A549 (cell line): ENCODE measurements around the gene PSAPL1. TPM values are rescaled to one million over a fixed set of nuclear protein-coding genes. Genes with fewer than 3 reads are reported as not detected.

ENCODE experiments used
- ATAC-seq, 2 experiments: fragments of 200-7000 bp in 1 of 2; fragments of >200 bp in 1 of 2; cut with Nextera tagmentation in 1 of 2; cut with Tn5 transposase in 1 of 2; 3 replicates each; pipeline versions ENCODE4 v1.8.0 to v1.9.1; 2018 to 2020; ENCODE audit warnings: mild to moderate bottlenecking in 1 of 2, moderate library complexity in 1 of 2
- CTCF ChIA-PET: fragments of 300-600 bp; sonication (Branson Sonifier 250); formaldehyde crosslinking; extraction: SDS; loops from one replicate; lab custom pipeline; 2021; ENCODE audit warnings: antibody characterized with exemption, inconsistent platforms; lab: Yijun Ruan, JAX
- POLR2A ChIA-PET: fragments of 350-600 bp; formaldehyde crosslinking; extraction: SDS; loops from one replicate; lab custom pipeline; 2021; ENCODE audit warnings: antibody characterized with exemption, inconsistent platforms; lab: Yijun Ruan, JAX
- DNase-seq, 2 experiments: peaks; one replicate each; pipeline versions ENCODE4 v3.0.0 to v3.0.0-alpha.2; 2011 to 2016; ENCODE audit warnings: low read depth in 1 of 2, low spot score in 1 of 2
- FAIRE-seq: peaks from 2 replicates; lab custom pipeline; 2011; peaks lifted over from hg19 to GRCh38; lab: Jason Lieb, UNC
- H3K27ac ChIP-seq, 2 experiments: fragments of >200 bp; sonication (Bioruptor Twin); formaldehyde crosslinking; 3 replicates each; pipeline ENCODE4 v1.5.1; 2016 to 2017
- H3K4me1 ChIP-seq: fragments of >200 bp; sonication (Bioruptor Twin); formaldehyde crosslinking; 3 replicates; pipeline ENCODE4 v1.6.1; 2016
- H3K4me2 ChIP-seq: fragments of >200 bp; sonication (Bioruptor Twin); formaldehyde crosslinking; 3 replicates; pipeline ENCODE4 v1.6.1; 2016
- H3K4me3 ChIP-seq: fragments of >200 bp; sonication (Bioruptor Twin); formaldehyde crosslinking; 3 replicates; pipeline ENCODE4 v1.5.1; 2016
- H3K9me3 ChIP-seq: fragments of >200 bp; sonication (Bioruptor Twin); formaldehyde crosslinking; 3 replicates; pipeline ENCODE4 v1.6.1; 2016
- CBX8 ChIP-seq: fragments of 200-600 bp; sonication (generic); IDR thresholded peaks from 2 replicates; pipeline ENCODE4 v1.6.1; 2016
- CHD4 ChIP-seq: fragments of 200-600 bp; sonication (generic); IDR thresholded peaks from 2 replicates; pipeline ENCODE4 v1.6.1; 2016; ENCODE audit warnings: antibody characterized with exemption, mild to moderate bottlenecking, borderline replicate concordance
- CTCF ChIP-seq: fragments of >200 bp; sonication (Bioruptor Twin); formaldehyde crosslinking; IDR thresholded peaks from 3 replicates; pipeline ENCODE4 v1.5.1; 2016
- ESRRA ChIP-seq: fragments of 150-350 bp; IDR thresholded peaks from 2 replicates; pipeline ENCODE4 v1.6.1; 2014; ENCODE audit warnings: mild to moderate bottlenecking, low read length, borderline replicate concordance
- FOXS1 ChIP-seq: fragments of 250-450 bp; sonication (Bioruptor Pico); IDR thresholded peaks from 2 replicates; pipeline ENCODE4 v1.5.0; 2020; ENCODE audit warnings: mild to moderate bottlenecking, moderate library complexity
- GATA3 ChIP-seq: IDR thresholded peaks from 2 replicates; pipeline ENCODE4 v1.6.1; 2012; ENCODE audit warnings: borderline replicate concordance
- HEYL ChIP-seq: fragments of 250-450 bp; sonication (Bioruptor Pico); IDR thresholded peaks from 2 replicates; pipeline ENCODE4 v1.8.0; 2021; ENCODE audit warnings: mild to moderate bottlenecking, moderate library complexity
- JUN ChIP-seq, 2 experiments: fragments of >200 bp; sonication (Bioruptor Twin); formaldehyde crosslinking; IDR thresholded peaks; 2 replicates in 1 of 2; 3 replicates in 1 of 2; pipeline ENCODE4 v1.6.1; 2016 to 2017
- JUNB ChIP-seq: fragments of >200 bp; sonication (Bioruptor Twin); formaldehyde crosslinking; IDR thresholded peaks from 2 replicates; pipeline ENCODE4 v1.6.1; 2016
- KDM5A ChIP-seq: fragments of 200-600 bp; sonication (generic); IDR thresholded peaks from 2 replicates; pipeline ENCODE4 v1.6.1; 2016; ENCODE audit warnings: antibody characterized with exemption, mild to moderate bottlenecking
- MAFK ChIP-seq: fragments of 450-650 bp; IDR thresholded peaks from 2 replicates; pipeline ENCODE4 v1.6.1; 2014; ENCODE audit not compliant: partially characterized antibody
- MAZ ChIP-seq: fragments of 150-350 bp; IDR thresholded peaks from 2 replicates; pipeline ENCODE4 v1.6.1; 2014; ENCODE audit warnings: antibody characterized with exemption, low read depth, low read length, borderline replicate concordance
- NPAS2 ChIP-seq: fragments of 250-450 bp; sonication (Bioruptor Pico); IDR thresholded peaks from 2 replicates; pipeline ENCODE4 v1.8.0; 2022; ENCODE audit warnings: mild to moderate bottlenecking, moderate library complexity, borderline replicate concordance
- NR3C1 ChIP-seq: fragments of >200 bp; sonication (Bioruptor Twin); formaldehyde crosslinking; IDR thresholded peaks from 3 replicates; pipeline ENCODE4 v1.6.1; 2017
- PHF8 ChIP-seq: fragments of 200-600 bp; sonication (generic); IDR thresholded peaks from 2 replicates; pipeline ENCODE4 v1.6.1; 2016; ENCODE audit warnings: low read depth, mild to moderate bottlenecking, antibody characterized with exemption, moderate library complexity, borderline replicate concordance
- RAD21 ChIP-seq, 2 experiments: fragments of >200 bp in 1 of 2; sonication (Bioruptor Twin) in 1 of 2; formaldehyde crosslinking in 1 of 2; IDR thresholded peaks in 1 of 2; conservative IDR thresholded peaks in 1 of 2; 2 replicates in 1 of 2; 3 replicates in 1 of 2; pipeline ENCODE4 v1.6.1; 2012 to 2018; ENCODE audit warnings: inconsistent platforms in 1 of 2
- REST ChIP-seq: fragments of 200-600 bp; sonication (generic); IDR thresholded peaks from 2 replicates; pipeline ENCODE4 v1.6.1; 2016; ENCODE audit warnings: antibody characterized with exemption, mild to moderate bottlenecking, moderate library complexity
- RNF2 ChIP-seq: fragments of 200-600 bp; sonication (generic); IDR thresholded peaks from 2 replicates; pipeline ENCODE4 v1.6.1; 2016; ENCODE audit warnings: low read depth, mild to moderate bottlenecking, antibody characterized with exemption, moderate library complexity, borderline replicate concordance
- SREBF2 ChIP-seq: fragments of 450-650 bp; IDR thresholded peaks from 2 replicates; pipeline ENCODE4 v1.6.1; 2014; ENCODE audit warnings: mild to moderate bottlenecking, moderate library complexity
- TFCP2L1 ChIP-seq: fragments of 250-450 bp; sonication (Bioruptor Pico); IDR thresholded peaks from 2 replicates; pipeline ENCODE4 v1.5.0; 2021; ENCODE audit warnings: mild to moderate bottlenecking
- TP53 ChIP-seq: fragments of 250-450 bp; sonication (Bioruptor Pico); IDR thresholded peaks from 2 replicates; pipeline ENCODE4 v1.5.0; 2021; ENCODE audit warnings: mild to moderate bottlenecking, moderate library complexity
- ZNF302 ChIP-seq: fragments of 250-450 bp; sonication (Bioruptor Pico); IDR thresholded peaks from 2 replicates; pipeline ENCODE4 v1.9.0; 2021; ENCODE audit warnings: inconsistent platforms, mild to moderate bottlenecking, moderate library complexity
- WGBS: methylation state at CpG from one replicate; pipeline ENCODE4 v1.1.6; 2017; ENCODE audit errors: missing lambda C conversion rate; 5-methylcytosine and 5-hydroxymethylcytosine counted together
- polyA plus RNA-seq, 4 experiments: library from polyadenylated mRNA; depleted of rRNA in 3 of 4; stranded (reverse); fragments of >200 nt; fragmentation: RNase III in 1 of 4; extraction: RNeasy Plus Mini Kit Qiagen cat#74134 plus additional on column Dnase treatment in 1 of 4; gene quantifications; 2 replicates in 3 of 4; 3 replicates in 1 of 4; pipeline ENCODE4 v1.2.3, GENCODE V29; 2011 to 2017

PSAPL1 gene
- polyA plus RNA-seq, 2 of the 4 experiments (the other 2 are of a cell fraction): 0.04 to 0.05 TPM

- ChIA-PET POLR2A (no interaction called here), CTCF (interaction anchor here (1.6 kb wide), 1 partner anchor 11 kb away, joined by 4 read pairs; no protein-coding TSS in a partner anchor)
- no peak for ATAC-seq
- TF ChIP-seq ESRRA (no peak), SREBF2 (no peak), HEYL (CRISPR knock-in tag) (no peak), CHD4 (no peak), PHF8 (no peak), CTCF (no peak), NR3C1 (no peak), CBX8 (no peak), FOXS1 (CRISPR knock-in tag) (no peak), ZNF302 (CRISPR knock-in tag) (no peak), TP53 (CRISPR knock-in tag) (no peak), NPAS2 (CRISPR knock-in tag) (no peak), MAZ (no peak), RAD21 (conservative IDR thresholded peaks at IDR 0.05 in 1 of 2, IDR thresholded peaks at IDR 0.05 in 1 of 2) (no peak), REST (no peak), GATA3 (no peak), JUNB (no peak), KDM5A (no peak), RNF2 (no peak)
- no peak for DNase-seq
- Histone ChIP-seq H3K9me3 (no peaks in the 10 kb centered on the region), H3K4me3 (no peak overlapping the region), H3K4me2 (no peak overlapping the region), H3K4me1 (no peaks in the 10 kb centered on the region), H3K27ac (no peak overlapping the region)
- no peak for FAIRE-seq
- 79% methylated on average over 10 of the region's 14 CpGs for WGBS
Observed at GRCh38 chr4:7420661-7421040, 14.1 kb downstream of the PSAPL1 start.

- DNase-seq: no peak
- no peak overlapping the region for H3K27ac ChIP-seq
- TF ChIP-seq JUN (IDR thresholded peaks at IDR 0.05): no peak
- TF ChIP-seq MAFK: no peak
- TF ChIP-seq TFCP2L1 (CRISPR knock-in tag): no peak
- TF ChIP-seq, all 56 proteins: peak for 0
- WGBS: 84% methylated on average over 4 of the region's 4 CpGs
- ChIA-PET POLR2A (no interaction called here), CTCF (interaction anchor here (1.6 kb wide), 1 partner anchor 10 kb away, joined by 4 read pairs; no protein-coding TSS in a partner anchor)
- ATAC-seq: no peak
- H3K4me2 ChIP-seq: no peak overlapping the region
- no peak for FAIRE-seq
- H3K4me1 ChIP-seq: no peaks in the 10 kb centered on the region
- no peak overlapping the region for H3K4me3 ChIP-seq
- no peaks in the 10 kb centered on the region for H3K9me3 ChIP-seq
Observed at GRCh38 chr4:7419961-7420660, 14.6 kb downstream of the PSAPL1 start.
